ENCODE results near the gene ST7L.
"Not testable (repeated sequence)": the region's sequence is repeated elsewhere in the genome, so short reads cannot be mapped to it uniquely, and the experiment has no call there.

ST7L gene

DNA sequence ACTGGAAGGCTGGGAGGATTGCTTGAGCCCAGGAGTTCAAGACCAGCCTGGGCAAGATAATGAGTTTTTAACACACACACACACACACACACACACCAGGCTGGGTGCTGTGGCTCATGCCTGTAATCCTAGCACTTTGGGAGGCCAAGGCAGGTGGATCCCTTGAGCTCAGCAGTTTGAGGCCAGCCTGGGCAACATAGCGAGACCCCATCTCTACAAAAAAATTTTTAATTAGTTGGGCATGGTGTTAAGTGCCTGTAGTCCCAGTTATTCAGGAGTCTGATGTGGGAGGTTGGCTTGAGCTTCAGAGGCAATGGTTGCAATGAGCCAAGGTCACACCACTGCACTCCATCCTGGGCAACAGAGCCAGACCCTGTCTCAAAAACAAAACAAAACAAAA is 132.9 kb downstream of the ST7L start:
- not testable (repeated sequence) for FAIRE-seq

- FAIRE-seq, result no peak
Measured at GRCh38 chr1:112478314-112478713, 140.6 kb downstream of the ST7L start.

GRCh38 chr1:112477550-112477949 is 141.4 kb downstream of the ST7L start:
- no peak for FAIRE-seq
